ENCODE results near the gene ADAP1.

Gene ADAP1

DNA sequence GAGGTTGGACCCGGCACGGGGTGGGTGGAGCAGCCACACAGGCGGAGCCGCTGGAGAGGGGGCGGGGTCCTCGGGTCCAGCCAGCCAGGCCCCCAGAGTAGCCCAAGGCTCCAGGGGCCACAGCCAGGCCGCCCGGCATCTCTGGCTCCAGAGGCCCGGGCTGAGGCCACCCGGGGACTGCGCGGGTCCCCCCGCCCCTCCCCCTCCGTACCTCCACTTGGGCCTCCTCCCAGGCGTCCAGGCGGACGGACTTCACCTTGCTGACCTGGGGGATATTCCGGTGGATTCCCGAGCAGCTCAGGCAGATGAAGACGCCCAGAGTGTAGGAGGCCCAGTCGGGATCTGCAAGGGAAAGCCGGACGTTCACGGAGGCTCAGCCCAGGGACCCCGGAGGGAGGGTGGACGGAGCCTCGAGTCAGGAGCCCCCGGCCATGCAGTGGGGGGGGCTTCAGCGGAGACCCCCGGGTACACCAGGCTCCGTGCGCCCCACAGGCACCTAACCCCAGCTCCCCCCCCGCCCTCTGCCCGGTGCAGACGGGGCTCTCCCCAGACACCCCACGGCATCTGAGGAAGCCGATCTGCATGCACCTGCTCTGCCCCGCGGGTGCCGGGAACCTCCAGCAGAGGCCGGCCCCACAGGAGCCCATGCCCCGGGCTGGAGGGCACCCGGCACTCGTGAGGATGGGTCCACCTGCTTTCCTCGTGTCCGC is 19.2 kb downstream of the ADAP1 start:
- H3K4me3 ChIP-seq, result no peak overlapping the region
- peaks cover 7 to 18% (median 8%) of the 10 kb centered on the region in 11 experiments; a peak in 20 of 22 replicates for H3K9me3 ChIP-seq (replicated peaks in 1 of 11)
- peaks cover 55 to 91% (median 85%) of the 10 kb centered on the region in 10 experiments for H3K4me1 ChIP-seq
- peak overlapping the region in 6 of 11 experiments; percentile 32 to 93 (median 68); a peak in 6 of 22 replicates for H3K27ac ChIP-seq
- H3K9ac ChIP-seq, result peak overlapping the region in 1 of 11 experiments; percentile 60; a peak in 3 of 22 replicates
- H4K20me1 ChIP-seq, result peaks cover 0 to 29% (median 18%) of the 10 kb centered on the region in 11 experiments; a peak in 12 of 22 replicates
- peaks cover 12 to 60% (median 38%) of the 10 kb centered on the region in 11 experiments; a peak in 19 of 22 replicates for H3K36me3 ChIP-seq
- no peak for TF ChIP-seq Cebpa-rat (IDR thresholded peaks at IDR 0.05)
- H3K4me2 ChIP-seq, result peak overlapping the region; percentile 45 to 92 (median 75); a peak in 20 of 22 replicates
- no peaks in the 10 kb centered on the region for H3K27me3 ChIP-seq

DNA sequence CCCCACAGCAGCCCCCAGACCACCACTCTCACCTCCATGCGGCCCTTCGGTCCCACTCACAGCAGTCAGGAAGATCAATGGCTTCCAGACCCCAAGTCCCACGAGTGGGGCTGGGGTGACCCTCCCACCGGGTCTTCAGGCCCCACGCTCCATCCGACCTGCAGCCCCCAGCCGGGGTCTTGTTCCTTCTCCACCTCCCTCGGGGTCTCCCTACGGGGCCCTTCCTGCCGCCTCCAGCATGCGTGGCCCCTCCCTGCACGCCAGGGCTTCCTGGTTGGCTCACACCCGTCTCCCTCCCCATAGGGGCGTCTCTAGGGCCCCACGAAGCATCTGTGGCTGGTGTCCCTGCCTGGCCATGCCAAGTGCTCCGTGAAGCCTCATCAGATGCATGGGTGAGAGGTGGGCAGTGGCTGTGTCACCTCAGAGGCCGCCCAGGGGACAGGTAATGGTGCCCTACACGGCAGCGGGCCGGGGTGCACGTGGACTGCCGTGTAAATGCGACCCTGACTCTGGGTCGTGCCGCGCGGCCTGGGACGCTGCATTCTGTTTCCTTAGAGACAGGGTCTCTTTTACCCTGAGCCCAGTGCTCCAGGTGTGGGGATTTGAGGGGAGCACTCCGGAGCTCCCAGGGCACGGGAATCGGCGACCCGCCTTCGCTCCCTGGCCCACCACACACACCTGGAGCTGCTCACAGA is 19.9 kb downstream of the ADAP1 start:
- Histone ChIP-seq H3K4me1 (peaks cover 62 to 91% (median 85%) of the 10 kb centered on the region in 10 experiments), H3K4me3 (no peak overlapping the region), H3K9me3 (replicated peaks in 1 of 11) (peaks cover 0 to 11% (median under 1%) of the 10 kb centered on the region in 11 experiments; a peak in 18 of 22 replicates), H3K4me2 (peak overlapping the region; percentile 1 to 92 (median 55); a peak in 18 of 22 replicates), H3K36me3 (peaks cover 6 to 55% (median 34%) of the 10 kb centered on the region in 11 experiments; a peak in 19 of 22 replicates), H4K20me1 (peaks cover 0 to 29% (median 18%) of the 10 kb centered on the region in 11 experiments; a peak in 12 of 22 replicates), H3K9ac (peak overlapping the region in 1 of 11 experiments; percentile 33; a peak in 3 of 22 replicates), H3K27ac (peak overlapping the region in 8 of 11 experiments; percentile 15 to 93 (median 31); a peak in 9 of 22 replicates), H3K27me3 (no peaks in the 10 kb centered on the region)
- no peak for TF ChIP-seq Cebpa-rat (IDR thresholded peaks at IDR 0.05)

DNA sequence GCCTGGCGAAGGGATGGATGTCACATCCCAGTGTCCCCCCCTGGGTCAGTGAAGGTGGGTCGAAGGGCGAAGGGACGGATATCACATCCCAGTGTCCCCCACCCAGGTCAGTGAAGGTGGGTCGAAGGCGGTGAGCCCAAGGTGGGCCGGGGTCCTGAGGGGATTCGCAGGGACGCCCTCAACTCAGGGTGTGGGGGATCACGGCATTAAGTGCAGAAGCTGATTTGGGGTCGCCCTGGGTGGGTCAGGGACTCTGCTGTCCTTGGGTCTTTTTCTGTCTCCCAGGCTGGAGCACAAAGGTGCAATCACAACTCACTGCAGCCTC is 21.9 kb downstream of the ADAP1 start:
- Histone ChIP-seq H3K9me3 (replicated peaks in 1 of 11) (no peaks in the 10 kb centered on the region), H4K20me1 (peaks cover 0 to 26% (median 8%) of the 10 kb centered on the region in 11 experiments; a peak in 10 of 22 replicates), H3K4me3 (peak overlapping the region in 1 of 10 experiments; percentile 41; a peak in 1 of 20 replicates), H3K27me3 (no peaks in the 10 kb centered on the region), H3K27ac (peak overlapping the region in 10 of 11 experiments; percentile 71 to 83 (median 80); a peak in 15 of 22 replicates), H3K36me3 (peaks cover 5 to 50% (median 30%) of the 10 kb centered on the region in 11 experiments; a peak in 17 of 22 replicates), H3K4me2 (peak overlapping the region; percentile 31 to 100 (median 95); a peak in 21 of 22 replicates), H3K4me1 (peaks cover 82 to 91% (median 89%) of the 10 kb centered on the region in 10 experiments), H3K9ac (peak overlapping the region in 6 of 11 experiments; percentile 66 to 75 (median 70); a peak in 10 of 22 replicates)
- TF ChIP-seq Cebpa-rat (IDR thresholded peaks at IDR 0.05), result no peak

DNA sequence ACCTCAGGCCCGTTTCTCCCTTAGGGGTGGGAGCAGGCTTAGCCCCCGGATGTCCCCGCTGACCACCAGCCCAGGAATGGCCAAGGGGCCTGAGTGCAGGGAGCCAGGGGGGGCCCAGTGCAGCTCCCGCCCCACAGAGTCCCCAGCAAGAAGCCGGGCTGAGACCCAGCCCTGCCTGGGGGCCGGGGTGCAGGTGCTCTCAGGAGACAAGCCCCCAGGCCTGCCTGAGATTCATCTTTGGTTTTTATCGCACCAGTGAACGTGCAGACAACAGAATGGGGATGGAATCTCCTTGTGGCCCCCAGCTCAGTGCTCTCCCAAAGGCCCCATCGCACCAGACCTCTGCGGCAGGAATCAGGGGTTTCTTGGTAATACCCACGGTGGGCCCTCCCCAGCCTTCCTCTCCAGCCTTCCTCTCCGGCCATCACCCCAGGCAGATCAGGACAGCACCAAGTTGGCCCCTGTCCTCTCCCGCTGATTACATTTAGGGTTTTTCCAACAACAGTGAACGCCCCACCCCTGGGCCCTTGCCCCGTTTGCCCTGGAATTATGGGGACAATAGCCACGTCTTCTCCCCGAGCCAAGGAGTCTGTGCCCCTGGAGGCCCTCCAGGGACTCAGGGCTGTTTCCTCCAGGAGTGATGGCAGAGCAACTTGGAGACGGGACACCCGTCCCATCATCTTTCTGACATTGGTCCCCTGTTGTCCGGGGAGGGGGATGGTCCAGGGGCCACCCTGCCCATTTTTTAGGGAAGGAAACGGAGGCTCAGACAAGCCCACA is 22.4 kb downstream of the ADAP1 start:
- Histone ChIP-seq H3K4me1 (peaks cover 85 to 91% (median 89%) of the 10 kb centered on the region in 10 experiments), H3K4me3 (peak overlapping the region in 2 of 10 experiments; percentile 36 to 41; a peak in 3 of 20 replicates), H3K27me3 (no peaks in the 10 kb centered on the region), H3K4me2 (peak overlapping the region; percentile 31 to 100 (median 95)), H3K9ac (peak overlapping the region; percentile 6 to 75 (median 69); a peak in 19 of 22 replicates), H3K9me3 (replicated peaks in 1 of 11) (no peaks in the 10 kb centered on the region), H3K36me3 (peaks cover 5 to 55% (median 32%) of the 10 kb centered on the region in 11 experiments; a peak in 16 of 22 replicates), H3K27ac (peak overlapping the region in 10 of 11 experiments; percentile 71 to 83 (median 80); a peak in 19 of 22 replicates), H4K20me1 (peaks cover 0 to 26% (median 8%) of the 10 kb centered on the region in 11 experiments; a peak in 10 of 22 replicates)
- no peak for TF ChIP-seq Cebpa-rat (IDR thresholded peaks at IDR 0.05)

DNA sequence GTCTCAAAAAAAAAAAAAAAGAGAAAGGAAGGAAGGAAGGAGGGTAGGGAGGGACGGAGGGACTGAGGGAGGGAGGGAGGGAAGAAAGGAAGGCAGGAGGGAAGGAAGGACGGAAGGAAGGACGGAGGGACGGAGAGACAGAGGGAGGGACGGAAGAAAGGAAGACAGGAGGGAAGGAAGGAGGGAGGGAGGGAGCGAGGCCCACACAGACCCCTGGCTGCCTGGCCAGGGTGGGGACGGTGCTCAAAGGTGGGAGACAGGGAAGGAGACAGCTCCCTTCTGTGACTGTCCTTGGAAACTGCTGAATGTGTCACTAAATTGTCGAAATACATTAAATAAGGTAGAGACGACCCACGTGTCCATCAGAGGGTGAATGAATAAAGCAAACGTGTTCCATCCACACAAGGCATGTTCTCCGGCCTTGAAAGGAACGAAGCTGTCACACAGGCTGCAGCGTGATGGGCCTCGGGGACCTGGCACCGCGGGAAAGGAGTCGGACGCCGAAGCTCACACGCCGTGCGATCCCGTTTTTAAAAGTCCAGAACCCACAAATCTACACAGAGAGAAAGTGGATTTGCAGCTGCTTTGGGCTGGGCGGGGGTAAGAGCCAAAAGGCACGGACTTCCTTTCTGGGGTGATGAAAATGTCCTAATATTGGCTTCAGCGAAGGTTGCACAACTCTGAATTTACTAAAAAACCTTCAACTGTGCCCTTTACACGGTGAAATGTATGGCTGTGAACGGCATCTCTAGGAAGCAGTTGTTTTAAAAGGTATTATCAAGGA is 23.3 kb downstream of the ADAP1 start:
- Histone ChIP-seq H3K36me3 (peaks cover 5 to 57% (median 32%) of the 10 kb centered on the region in 11 experiments; a peak in 16 of 22 replicates), H3K4me2 (peak overlapping the region; percentile 31 to 100 (median 95)), H3K27me3 (no peaks in the 10 kb centered on the region), H3K9me3 (replicated peaks in 1 of 11) (no peaks in the 10 kb centered on the region), H3K9ac (peak overlapping the region; percentile 6 to 75 (median 69); a peak in 19 of 22 replicates), H3K4me1 (peaks cover 85 to 91% (median 89%) of the 10 kb centered on the region in 10 experiments), H3K27ac (peak overlapping the region in 10 of 11 experiments; percentile 71 to 83 (median 80); a peak in 19 of 22 replicates), H3K4me3 (peak overlapping the region in 2 of 10 experiments; percentile 36 to 42; a peak in 3 of 20 replicates), H4K20me1 (peaks cover 0 to 24% (median 6%) of the 10 kb centered on the region in 11 experiments; a peak in 8 of 22 replicates)
- peak in 7 of 11 experiments; percentile 24 to 74 (median 50); a peak in 7 of 22 replicates for TF ChIP-seq Cebpa-rat (IDR thresholded peaks at IDR 0.05)

DNA sequence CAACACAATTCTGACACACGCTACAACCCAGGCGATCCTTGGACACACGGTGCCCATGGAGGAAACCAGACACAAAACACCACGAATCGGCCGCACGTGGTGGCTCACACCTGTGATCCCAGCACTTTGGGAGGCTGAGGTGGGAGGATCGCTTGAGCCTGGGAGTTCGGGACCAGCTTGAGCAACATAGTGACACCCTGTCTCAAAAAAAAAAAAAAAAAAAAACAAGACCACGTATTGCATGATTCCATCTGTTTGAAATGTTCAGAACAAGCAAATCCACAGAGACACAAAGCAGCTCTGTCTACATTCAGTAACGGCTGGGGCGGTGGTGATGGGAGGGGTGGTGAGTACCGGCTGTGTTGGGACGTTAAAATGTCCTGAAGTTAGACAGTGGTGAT is 25.2 kb downstream of the ADAP1 start:
- Histone ChIP-seq H3K9me3 (replicated peaks in 1 of 11) (no peaks in the 10 kb centered on the region), H4K20me1 (peaks cover 0 to 18% (median 0%) of the 10 kb centered on the region in 11 experiments; a peak in 2 of 22 replicates), H3K4me3 (no peak overlapping the region), H3K36me3 (peaks cover 5 to 39% (median 20%) of the 10 kb centered on the region in 11 experiments; a peak in 15 of 22 replicates), H3K27ac (peak overlapping the region; percentile 1 to 83 (median 60); a peak in 15 of 22 replicates), H3K9ac (peak overlapping the region in 8 of 11 experiments; percentile 9 to 72 (median 24); a peak in 9 of 22 replicates), H3K27me3 (no peaks in the 10 kb centered on the region), H3K4me1 (peaks cover 85 to 91% (median 89%) of the 10 kb centered on the region in 10 experiments), H3K4me2 (peak overlapping the region; percentile 48 to 100 (median 95))
- TF ChIP-seq Cebpa-rat (IDR thresholded peaks at IDR 0.05), result no peak

DNA sequence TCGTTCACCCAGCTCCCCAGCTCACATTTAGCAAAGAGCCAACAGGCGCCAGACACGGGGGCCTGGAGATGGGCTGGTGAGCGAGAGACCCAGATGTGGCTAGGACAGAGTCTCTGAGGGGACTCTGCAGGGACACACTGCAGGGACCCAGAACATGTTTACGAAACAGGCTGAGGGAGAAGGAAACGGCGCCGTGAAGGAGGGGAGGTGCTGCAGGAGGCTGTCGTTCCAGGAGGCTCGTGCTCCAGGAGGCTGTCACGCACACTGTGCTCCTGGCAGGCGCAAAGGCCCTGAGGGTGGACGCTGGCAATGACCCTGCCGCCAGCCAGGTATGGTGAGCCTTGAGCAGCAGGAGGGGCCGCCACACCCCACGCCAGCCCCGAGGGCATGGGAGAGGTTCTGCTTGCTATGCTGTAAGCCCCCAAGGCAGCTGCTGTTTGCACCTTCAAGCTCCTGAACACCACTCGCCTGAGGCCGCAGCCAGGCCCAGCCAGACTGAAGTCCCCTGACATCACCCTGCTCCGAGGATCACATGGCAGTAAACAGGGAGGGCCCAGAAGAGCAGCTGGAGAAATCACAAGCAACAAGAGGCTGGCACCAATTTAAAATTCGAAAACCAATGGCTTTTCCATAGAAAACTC is 27.3 kb downstream of the ADAP1 start:
- Histone ChIP-seq H3K4me3 (peak overlapping the region in 7 of 10 experiments; percentile 2 to 60 (median 38); a peak in 9 of 20 replicates), H3K27ac (peak overlapping the region; percentile 20 to 85 (median 80); a peak in 21 of 22 replicates), H3K36me3 (peaks cover 0 to 26% (median 9%) of the 10 kb centered on the region in 11 experiments; a peak in 10 of 22 replicates), H3K27me3 (no peaks in the 10 kb centered on the region), H3K9ac (peak overlapping the region; percentile 45 to 76 (median 73); a peak in 20 of 22 replicates), H3K4me1 (peaks cover 93 to 98% (median 95%) of the 10 kb centered on the region in 10 experiments), H3K9me3 (replicated peaks in 1 of 11) (no peaks in the 10 kb centered on the region), H4K20me1 (peaks cover 0 to 11% (median 0%) of the 10 kb centered on the region in 11 experiments; a peak in 2 of 22 replicates), H3K4me2 (peak overlapping the region; percentile 85 to 100 (median 96))
- no peak for TF ChIP-seq Cebpa-rat (IDR thresholded peaks at IDR 0.05)

Measured in BLaER1 treated with 17β-estradiol and CSF1 and Interleukin-3, amounts not matched to agents 10 nM and 100 nM (cell line).